Stimulated activated naive CD8-positive, alpha-beta T cell treated with anti-CD3 and anti-CD28 coated beads, Interleukin-15, amount 100 ng/mL, for 72 hours (primary cell): Measurements from ENCODE around the gene PLEKHD1.
"Not testable (repeated sequence)": the region's sequence is repeated elsewhere in the genome, so short reads cannot be mapped to it uniquely, and the experiment has no call there.

Source experiments
- ATAC-seq: fragments of 150-1000 bp; cut with Tn5 transposase; 2 replicates; pipeline ENCODE4 v1.10.0; 2021; ENCODE audit warnings: mild to moderate bottlenecking, moderate library complexity
- DNase-seq, 2 donors: peaks; one replicate each; pipeline ENCODE4 v3.0.0; 2021 to 2022
- H3K27ac Mint-ChIP-seq, 2 donors: one replicate each; pipeline ENCODE4 v1.8.0; 2022; ENCODE audit warnings: mild to moderate bottlenecking in 2 of 2, mixed read lengths in 2 of 2, moderate library complexity in 2 of 2
- H3K27me3 Mint-ChIP-seq: one replicate; pipeline ENCODE4 v1.8.0; 2022; ENCODE audit warnings: mixed read lengths
- H3K4me1 Mint-ChIP-seq: one replicate; pipeline ENCODE4 v1.8.0; 2022; ENCODE audit warnings: mild to moderate bottlenecking, mixed read lengths
- H3K4me3 Mint-ChIP-seq, 2 donors: one replicate each; pipeline ENCODE4 v1.8.0; 2022; ENCODE audit warnings: mild to moderate bottlenecking in 2 of 2, mixed read lengths in 2 of 2, moderate library complexity in 1 of 2
- H3K9me3 Mint-ChIP-seq, 2 donors: one replicate each; pipeline ENCODE4 v1.8.0; 2022; ENCODE audit warnings: mixed read lengths in 2 of 2

Gene PLEKHD1

DNA sequence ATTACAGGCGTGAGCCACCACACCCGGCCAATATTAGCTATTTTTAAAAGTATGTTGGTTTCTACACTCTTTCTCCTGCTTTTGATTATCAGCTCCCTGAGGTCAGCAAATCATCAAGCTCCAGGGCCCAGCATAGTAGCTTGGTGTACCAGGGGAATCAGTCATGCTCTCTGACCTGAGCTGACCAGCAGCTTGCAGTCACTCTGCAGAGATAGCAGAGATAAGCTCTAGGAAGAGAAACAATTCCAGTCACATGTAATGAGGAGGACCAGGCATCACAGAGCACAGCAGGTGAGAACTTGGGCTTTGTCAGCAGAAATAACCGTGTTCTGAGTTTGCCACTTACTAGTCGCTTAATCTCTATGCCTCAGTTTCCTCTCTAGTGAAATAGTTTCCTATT, 8.5 kb downstream of the PLEKHD1 start:
- Mint-ChIP-seq H3K27me3 (peaks cover 16% of the 10 kb centered on the region), H3K27ac (no peak overlapping the region)

DNA sequence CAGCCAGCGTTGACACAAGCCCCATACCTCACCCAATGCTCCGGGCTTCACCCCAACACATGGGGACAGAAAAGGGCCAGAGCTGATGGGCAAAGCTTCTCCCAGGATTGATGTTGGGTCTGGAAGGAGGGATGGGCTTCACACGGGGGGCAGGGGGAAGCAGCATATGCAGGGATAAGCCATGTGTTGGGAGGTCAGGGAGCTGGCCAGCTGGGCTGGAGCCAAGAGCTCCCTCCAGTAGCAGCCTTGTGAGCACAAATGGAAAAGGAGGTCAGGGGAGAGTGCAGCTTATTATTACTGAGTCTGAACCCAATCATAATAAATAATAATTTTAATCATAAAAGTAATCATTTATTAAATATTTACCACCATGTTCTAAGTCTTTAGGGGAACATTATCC, 9.3 kb downstream of the PLEKHD1 start:
- H3K9me3 Mint-ChIP-seq: no peaks in the 10 kb centered on the region
- H3K27me3 Mint-ChIP-seq: peaks cover 9% of the 10 kb centered on the region
- DNase-seq (no peak), ATAC-seq (no peak)
- H3K4me1 Mint-ChIP-seq: no peaks in the 10 kb centered on the region
- no peak overlapping the region for H3K4me3 Mint-ChIP-seq
- H3K27ac Mint-ChIP-seq: peak overlapping the region in 1 of 2 donors; percentile 20

More for the DNA sequence above, 8.5 kb downstream of the PLEKHD1 start:
- DNase-seq (no peak), ATAC-seq (no peak)
- Mint-ChIP-seq H3K9me3 (no peaks in the 10 kb centered on the region), H3K4me1 (no peaks in the 10 kb centered on the region), H3K4me3 (no peak overlapping the region)

DNA sequence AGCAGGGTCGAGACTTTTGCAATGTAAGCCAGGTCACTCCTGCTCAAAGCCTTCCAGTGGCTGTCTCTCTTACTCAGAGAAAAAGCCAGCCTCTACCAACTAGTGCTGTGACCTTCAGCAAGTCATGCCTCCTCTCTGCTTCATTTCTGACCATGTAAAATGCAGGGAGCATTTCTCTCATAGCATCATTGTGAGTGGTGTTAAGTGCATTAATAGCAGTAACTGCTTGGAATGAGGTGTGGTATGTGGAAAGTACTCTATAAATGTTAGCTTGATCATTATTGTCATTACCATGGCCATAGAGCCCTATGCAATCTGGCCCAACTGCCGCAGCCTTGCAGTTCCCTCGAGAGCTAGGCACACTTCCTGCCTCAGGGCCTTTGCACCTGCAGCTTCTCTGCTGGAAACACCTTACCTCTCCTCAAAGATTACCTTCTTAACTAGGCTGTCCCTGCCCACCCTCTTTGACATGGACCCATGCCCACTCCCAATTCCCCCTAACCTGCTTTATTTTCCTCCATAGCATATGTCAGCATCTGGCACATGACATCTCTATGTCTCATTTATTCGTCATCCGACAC, 10.9 kb downstream of the PLEKHD1 start:
- no peak overlapping the region for H3K4me3 Mint-ChIP-seq
- peaks cover 23% of the 10 kb centered on the region for H3K27me3 Mint-ChIP-seq
- H3K27ac Mint-ChIP-seq: no peak overlapping the region
- H3K4me1 Mint-ChIP-seq: no peaks in the 10 kb centered on the region
- ATAC-seq (no peak), DNase-seq (no peak)
- H3K9me3 Mint-ChIP-seq: no peaks in the 10 kb centered on the region

DNA sequence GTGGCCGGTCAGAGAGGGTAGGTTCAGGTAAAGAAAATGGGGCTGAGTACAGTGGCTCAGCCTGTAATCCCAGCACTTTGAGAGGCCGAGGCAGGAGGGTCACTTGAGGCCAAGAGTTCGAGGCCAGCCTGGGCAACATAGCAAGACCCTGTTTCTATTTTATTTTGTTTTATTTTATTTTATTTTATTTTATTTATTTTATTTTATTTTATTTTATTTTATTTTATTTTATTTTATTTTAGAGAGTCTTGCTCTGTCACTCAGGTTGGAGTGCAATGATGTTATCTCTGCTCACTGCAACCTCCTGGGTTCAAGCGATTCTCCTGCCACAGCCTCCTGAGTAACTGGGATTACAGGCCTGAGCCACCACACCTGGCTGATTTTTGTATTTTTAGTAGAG, 13.3 kb downstream of the PLEKHD1 start:
- not testable (repeated sequence) for H3K27ac Mint-ChIP-seq, H3K9me3 Mint-ChIP-seq, H3K4me1 Mint-ChIP-seq, ATAC-seq, H3K4me3 Mint-ChIP-seq, DNase-seq
- H3K27me3 Mint-ChIP-seq: peaks cover 35% of the 10 kb centered on the region

DNA sequence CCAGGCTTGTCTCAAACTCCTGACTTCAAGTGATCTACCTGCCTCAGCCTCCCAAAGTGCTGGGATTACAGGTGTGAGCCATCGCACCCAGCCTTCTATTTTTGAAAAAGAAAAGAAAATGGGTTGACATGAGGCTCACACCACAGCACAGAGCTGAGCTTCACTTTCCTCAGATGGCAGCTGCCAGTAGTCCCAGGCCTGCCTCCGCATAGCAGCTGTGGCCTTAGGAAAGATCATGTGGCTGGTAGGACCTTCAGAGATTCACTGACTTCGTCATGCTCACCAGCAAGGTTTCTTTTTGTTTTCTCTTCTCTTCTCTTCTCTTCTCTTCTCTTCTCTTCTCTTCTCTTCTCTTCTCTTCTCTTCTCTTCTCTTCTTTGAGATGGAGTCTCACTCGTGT, 13.8 kb downstream of the PLEKHD1 start:
- DNase-seq, H3K9me3 Mint-ChIP-seq, H3K4me1 Mint-ChIP-seq, ATAC-seq, H3K27ac Mint-ChIP-seq, H3K4me3 Mint-ChIP-seq: not testable (repeated sequence)
- peaks cover 36% of the 10 kb centered on the region for H3K27me3 Mint-ChIP-seq

DNA sequence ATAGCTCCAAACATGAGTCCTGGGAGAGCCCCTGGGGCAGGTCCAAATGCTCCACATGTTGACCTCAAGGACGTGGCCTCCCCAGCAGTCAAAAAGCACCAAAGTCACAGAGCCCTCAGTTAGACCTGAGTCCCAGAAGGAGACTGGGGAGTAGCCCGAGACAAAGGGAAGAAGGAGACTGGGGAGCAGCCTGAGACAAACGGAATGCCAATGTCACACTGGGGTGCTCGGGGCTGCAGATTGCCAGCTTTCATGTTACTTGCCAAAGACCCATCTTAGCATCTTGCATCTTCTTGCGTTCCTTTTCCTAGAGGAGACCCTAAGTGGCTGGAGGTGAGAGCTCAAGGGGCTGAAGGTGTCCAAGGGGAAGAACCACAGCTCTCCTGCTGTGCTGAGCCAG, 14.9 kb downstream of the PLEKHD1 start:
- Mint-ChIP-seq H3K4me1 (no peaks in the 10 kb centered on the region), H3K4me3 (no peak overlapping the region), H3K9me3 (no peaks in the 10 kb centered on the region), H3K27ac (peak overlapping the region in 1 of 2 donors; percentile 80), H3K27me3 (peaks cover 36% of the 10 kb centered on the region)
- no peak for DNase-seq
- no peak for ATAC-seq

DNA sequence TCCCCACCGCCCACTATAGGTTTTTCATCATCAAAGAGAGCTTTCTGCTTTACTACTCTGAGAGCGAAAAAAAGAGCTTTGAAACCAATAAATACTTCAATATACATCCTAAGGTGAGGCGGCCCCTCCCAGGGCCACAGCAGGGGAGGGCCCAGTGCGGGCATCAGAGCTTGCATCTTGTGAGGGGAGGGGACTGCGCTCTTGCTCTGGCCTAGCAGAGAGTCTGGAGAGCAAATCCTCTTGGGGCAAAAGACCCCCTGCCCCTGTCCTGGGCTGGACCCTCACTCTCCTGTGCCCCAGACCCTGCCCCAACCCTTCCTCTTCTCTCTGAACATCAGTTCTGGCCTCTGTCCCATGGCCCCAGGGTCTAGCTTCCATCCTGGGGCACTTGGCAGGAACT, 15.6 kb downstream of the PLEKHD1 start:
- Mint-ChIP-seq H3K27ac (no peak overlapping the region), H3K27me3 (peaks cover 33% of the 10 kb centered on the region), H3K4me3 (no peak overlapping the region), H3K9me3 (no peaks in the 10 kb centered on the region), H3K4me1 (no peaks in the 10 kb centered on the region)
- DNase-seq (no peak), ATAC-seq (no peak)

DNA sequence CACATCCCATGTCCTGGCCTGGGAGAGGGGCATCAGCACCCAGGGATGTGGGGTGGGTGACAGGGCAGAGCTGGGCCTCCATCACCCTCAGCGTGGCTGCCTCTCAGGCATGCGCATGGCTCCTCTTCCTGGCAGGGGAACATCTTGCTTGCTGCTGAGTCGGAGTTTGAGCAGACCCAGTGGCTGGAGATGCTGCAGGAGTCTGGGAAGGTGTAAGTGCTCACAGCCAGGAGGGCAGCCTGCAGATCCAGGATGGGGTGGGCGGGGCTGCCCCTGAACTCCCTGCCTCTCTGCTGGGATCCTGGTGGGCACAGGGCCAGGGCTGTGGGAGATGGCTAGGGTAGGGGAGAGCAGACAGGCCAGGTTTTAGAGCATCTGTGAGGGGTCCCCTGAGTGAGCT, 16.2 kb downstream of the PLEKHD1 start:
- ATAC-seq (no peak), DNase-seq (no peak)
- Mint-ChIP-seq H3K4me3 (no peak overlapping the region), H3K4me1 (no peaks in the 10 kb centered on the region), H3K9me3 (no peaks in the 10 kb centered on the region), H3K27me3 (peaks cover 29% of the 10 kb centered on the region), H3K27ac (no peak overlapping the region)

DNA sequence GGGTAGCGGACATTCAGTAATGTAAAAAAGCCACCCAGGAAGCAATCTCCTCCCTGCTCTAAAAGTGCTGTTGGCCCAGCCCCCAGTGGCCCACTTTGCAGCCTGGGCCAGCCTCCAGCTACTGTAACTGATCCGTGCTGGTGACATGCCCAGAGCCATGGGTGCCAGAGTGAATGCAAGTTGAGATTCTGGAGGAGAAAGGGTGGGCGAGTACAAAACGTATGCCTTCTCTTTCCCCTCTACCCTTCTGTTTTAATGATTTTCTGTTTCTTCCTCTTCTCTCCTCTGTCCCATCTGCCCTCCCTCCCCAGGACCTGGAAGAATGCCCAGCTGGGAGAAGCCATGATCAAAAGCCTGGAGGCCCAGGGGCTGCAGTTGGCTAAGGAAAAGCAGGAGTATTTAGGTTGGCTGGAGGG, 16.9 kb downstream of the PLEKHD1 start:
- no peak for ATAC-seq
- H3K4me1 Mint-ChIP-seq: no peaks in the 10 kb centered on the region
- peaks cover 29% of the 10 kb centered on the region for H3K27me3 Mint-ChIP-seq
- H3K27ac Mint-ChIP-seq: peak overlapping the region in 1 of 2 donors; percentile 44
- no peak for DNase-seq
- no peaks in the 10 kb centered on the region for H3K9me3 Mint-ChIP-seq
- H3K4me3 Mint-ChIP-seq: no peak overlapping the region

DNA sequence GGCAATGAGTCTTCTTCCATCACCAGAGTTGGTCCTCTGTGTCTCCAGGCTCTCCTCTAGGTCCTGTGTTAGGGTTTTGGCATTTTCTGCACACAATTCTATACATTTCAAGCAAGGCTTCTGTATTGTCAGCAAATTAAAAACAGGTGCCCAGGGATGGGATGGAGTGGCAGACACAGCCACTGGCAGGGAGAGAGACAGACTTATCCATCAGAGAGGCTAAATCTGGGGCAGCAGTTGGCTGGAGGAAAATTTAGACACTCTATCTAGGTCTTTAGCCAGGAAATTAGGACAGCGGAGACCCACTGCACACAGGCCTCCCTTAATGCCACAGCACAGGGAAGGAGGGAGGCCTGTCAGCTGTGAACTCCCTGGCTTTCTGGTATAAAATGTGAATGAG, 20.2 kb downstream of the PLEKHD1 start:
- ATAC-seq (no peak), DNase-seq (no peak)
- Mint-ChIP-seq H3K4me3 (no peak overlapping the region), H3K9me3 (no peaks in the 10 kb centered on the region), H3K4me1 (no peaks in the 10 kb centered on the region), H3K27me3 (peaks cover 25% of the 10 kb centered on the region), H3K27ac (no peak overlapping the region)

DNA sequence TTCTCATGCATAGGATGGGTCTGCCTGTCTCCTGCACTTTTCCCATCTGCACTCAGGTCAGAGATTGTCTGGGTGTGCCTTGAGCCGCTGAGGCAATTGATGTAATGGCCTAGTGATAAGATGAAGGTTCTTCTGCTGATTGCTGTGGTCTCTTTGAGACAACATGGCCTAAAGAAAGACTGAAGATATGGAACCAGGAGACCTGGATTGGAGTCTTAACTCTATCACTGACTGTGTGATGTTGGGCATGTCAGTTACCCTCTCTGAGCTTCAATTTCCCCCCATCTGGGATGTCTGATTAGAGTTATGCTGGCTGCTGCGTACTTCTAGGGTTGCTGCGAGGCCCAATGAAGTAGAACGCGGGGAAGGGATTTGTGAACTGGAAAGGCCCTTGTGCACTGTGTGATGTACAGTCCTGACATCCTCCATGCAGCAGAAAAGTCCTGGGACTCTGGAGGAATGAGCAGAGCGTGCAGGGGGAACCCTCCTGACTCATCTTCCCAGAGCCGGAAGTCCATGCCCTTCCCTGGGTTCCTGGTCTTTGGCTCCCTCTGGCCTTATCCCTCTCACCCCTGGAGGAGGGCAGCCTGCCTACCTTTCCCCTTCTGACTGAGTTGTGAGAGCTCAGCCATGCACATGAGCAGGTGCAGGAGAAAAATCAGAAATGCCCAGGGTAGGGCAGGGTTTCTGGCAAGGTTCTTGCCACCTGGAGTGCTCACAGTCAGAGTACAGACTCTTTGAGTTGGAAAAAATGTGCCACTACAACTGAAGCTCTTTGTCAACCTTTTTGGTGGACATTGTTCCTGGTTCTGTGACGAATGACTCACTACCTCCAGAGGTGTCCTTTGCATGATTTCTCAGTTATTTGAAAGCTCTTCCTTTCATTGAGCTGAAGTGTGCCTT, 21.1 kb downstream of the PLEKHD1 start:
- Mint-ChIP-seq H3K27me3 (peaks cover 20% of the 10 kb centered on the region), H3K4me1 (no peaks in the 10 kb centered on the region), H3K27ac (no peak overlapping the region), H3K9me3 (no peaks in the 10 kb centered on the region), H3K4me3 (no peak overlapping the region)
- DNase-seq (no peak), ATAC-seq (no peak)

DNA sequence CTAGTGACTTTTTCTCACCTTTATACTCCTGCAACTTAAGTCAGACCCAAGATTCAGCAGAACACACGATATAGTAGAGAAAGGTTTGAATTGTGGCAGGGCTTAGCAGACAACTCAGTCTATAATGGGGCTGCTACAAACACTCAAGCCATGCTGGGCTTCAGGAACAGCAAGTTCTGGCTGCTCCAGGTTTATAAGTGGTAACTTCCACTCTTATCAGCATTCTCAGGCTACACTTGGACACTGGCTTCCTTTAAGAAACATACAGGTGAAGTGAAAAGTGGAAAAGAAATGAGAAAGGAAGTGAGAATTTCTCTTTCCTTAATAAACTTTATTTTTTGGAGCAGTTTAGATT, 21.7 kb downstream of the PLEKHD1 start:
- Mint-ChIP-seq H3K4me3 (no peak overlapping the region), H3K9me3 (no peaks in the 10 kb centered on the region), H3K27me3 (peaks cover 24% of the 10 kb centered on the region), H3K27ac (no peak overlapping the region), H3K4me1 (no peaks in the 10 kb centered on the region)
- DNase-seq (no peak), ATAC-seq (no peak)

DNA sequence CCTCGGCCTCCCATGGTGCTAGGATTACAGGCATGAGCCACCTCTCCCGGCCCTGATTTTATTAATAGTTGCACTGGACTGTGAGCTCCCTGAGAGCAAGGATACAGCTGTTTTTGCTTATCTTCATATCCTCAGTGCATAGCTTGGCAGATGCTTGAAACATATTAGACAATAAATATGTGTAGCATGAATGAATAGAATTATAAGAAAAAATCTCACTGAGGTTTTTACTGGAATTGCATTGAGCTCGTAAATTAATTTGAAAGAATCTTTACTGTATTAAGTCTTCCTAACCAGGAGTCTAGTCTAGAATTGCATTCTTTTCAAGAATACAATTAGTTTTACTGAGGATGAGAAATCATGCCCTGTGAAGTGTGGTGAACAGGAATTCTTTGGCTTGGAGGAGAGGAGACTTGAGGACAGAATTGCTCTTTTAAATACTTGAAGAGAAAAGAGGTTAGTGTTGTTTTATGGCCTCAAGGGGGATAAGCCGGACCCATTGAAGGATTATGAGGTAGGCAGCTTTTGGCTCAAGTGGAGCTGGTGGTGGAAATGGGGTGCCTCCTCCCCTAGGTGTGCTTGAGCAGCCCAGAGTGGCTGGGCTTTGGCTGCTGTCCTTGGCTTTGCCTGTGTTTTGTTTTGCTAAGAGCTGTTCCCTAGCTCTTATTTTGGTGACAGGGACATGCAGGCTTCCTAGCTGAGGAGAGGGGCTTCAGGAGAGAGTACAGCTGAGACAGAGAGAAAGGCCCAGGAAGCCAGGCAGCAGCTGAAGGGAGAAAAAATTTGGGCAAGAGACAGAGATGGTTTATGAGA, 34.0 kb downstream of the PLEKHD1 start:
- peaks cover 42% of the 10 kb centered on the region for H3K27me3 Mint-ChIP-seq
- ATAC-seq (no peak), DNase-seq (no peak)
- H3K27ac Mint-ChIP-seq: peak overlapping the region in 1 of 2 donors; percentile 66
- no peaks in the 10 kb centered on the region for H3K4me1 Mint-ChIP-seq
- no peak overlapping the region for H3K4me3 Mint-ChIP-seq
- peaks cover 0 to 8% of the 10 kb centered on the region in 2 donors for H3K9me3 Mint-ChIP-seq

DNA sequence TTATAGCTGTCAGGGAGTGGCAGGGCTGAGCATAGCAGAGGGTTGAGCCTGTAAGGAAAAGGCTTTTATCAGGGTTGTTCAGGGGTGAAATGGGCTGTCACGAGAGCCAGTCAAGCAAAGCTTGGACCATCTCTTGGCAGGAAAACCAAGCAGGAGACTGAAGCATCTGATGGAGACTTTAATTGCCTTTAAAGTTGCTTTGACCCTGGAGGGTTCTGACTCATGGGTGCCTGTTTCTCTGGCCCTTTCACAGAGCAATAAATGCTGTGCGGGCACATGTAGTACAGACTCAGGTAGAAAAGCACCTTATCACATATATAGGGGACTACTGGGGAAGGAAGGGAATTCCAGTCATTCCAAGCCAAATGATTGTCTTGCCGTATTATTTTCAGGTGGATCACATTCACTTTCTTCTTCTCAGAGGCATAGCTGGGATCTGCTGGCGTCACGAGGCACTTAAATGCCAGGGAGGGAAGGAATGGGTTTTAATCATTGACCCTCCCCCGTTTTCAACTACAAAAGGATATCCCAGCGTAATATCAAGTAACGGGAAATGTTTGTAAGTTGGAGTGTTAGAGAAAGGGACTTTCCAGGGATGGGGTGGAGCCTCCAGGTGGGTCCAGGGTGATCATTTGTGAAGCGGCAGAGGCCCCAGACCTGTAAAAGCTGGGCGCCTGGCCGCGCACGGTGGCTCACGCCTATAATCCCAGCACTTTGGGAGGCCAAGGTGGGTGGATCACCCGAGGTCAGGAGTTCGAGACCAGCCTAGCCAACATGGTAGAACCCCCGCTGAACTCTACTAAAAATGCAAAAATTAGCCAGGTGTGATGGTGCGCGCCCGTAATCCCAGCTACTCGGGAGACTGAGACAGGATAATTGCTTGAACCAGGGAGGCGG, 34.9 kb downstream of the PLEKHD1 start:
- H3K4me3 Mint-ChIP-seq: no peak overlapping the region
- H3K27ac Mint-ChIP-seq: no peak overlapping the region
- ATAC-seq (no peak), DNase-seq (no peak)
- peaks cover 32% of the 10 kb centered on the region for H3K27me3 Mint-ChIP-seq
- H3K4me1 Mint-ChIP-seq: no peaks in the 10 kb centered on the region
- peaks cover 0 to 8% of the 10 kb centered on the region in 2 donors for H3K9me3 Mint-ChIP-seq

DNA sequence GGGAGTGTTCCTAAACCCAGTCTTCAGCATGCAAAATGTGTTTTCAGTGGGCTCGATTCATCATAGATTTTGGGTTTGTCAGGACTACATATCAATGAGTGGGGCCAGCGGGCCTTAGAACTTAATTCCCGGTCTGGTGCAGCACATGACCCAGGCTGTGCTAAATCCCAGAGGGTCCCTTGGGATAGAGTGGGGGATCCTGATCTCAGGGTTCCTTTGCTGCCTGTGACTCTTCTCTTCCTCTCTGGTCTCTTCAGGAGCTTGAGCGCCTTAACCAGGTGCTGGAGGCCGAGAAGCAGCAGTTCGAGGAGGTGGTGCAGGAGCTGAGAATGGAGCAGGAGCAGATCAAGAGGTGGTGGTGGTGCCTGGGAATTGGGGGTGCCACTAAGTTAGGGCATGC, 37.5 kb downstream of the PLEKHD1 start:
- Mint-ChIP-seq H3K27ac (no peak overlapping the region), H3K4me1 (no peaks in the 10 kb centered on the region), H3K9me3 (no peaks in the 10 kb centered on the region), H3K27me3 (peaks cover 14% of the 10 kb centered on the region), H3K4me3 (no peak overlapping the region)
- ATAC-seq: no peak
- no peak for DNase-seq
